ENCODE results near the gene CDIP1. TPM values are rescaled to one million over a fixed set of nuclear protein-coding genes. Genes with fewer than 3 reads are reported as not detected.

The CDIP1 gene
- total and polyA plus RNA-seq, 10 of the 15 experiments (the other 5 are each of a cell fraction or from before 2014, with no cell fraction given) = 6.1 to 32.4 (median 13.6) TPM

DNA sequence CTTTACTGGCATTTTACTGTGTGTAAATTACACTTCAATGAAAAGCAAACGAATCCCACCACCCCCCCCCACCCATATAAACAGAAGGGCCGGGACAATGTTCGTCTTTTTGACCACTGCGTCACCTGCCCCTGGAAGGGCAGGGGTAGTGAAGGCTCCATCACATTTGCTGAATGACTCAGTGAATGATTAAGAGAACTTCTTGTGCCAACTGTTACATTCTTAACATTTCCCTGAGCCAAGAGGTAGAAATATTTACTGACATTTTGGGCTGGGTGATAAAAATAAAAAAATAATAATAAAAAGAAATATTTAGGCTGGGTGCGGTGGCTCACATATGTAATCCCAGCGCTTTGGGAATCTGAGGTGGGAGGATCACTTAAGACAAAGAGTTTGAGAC lies 41.7 kb upstream of the CDIP1 start (continued):
- TF ChIP-seq, protein P1, sequence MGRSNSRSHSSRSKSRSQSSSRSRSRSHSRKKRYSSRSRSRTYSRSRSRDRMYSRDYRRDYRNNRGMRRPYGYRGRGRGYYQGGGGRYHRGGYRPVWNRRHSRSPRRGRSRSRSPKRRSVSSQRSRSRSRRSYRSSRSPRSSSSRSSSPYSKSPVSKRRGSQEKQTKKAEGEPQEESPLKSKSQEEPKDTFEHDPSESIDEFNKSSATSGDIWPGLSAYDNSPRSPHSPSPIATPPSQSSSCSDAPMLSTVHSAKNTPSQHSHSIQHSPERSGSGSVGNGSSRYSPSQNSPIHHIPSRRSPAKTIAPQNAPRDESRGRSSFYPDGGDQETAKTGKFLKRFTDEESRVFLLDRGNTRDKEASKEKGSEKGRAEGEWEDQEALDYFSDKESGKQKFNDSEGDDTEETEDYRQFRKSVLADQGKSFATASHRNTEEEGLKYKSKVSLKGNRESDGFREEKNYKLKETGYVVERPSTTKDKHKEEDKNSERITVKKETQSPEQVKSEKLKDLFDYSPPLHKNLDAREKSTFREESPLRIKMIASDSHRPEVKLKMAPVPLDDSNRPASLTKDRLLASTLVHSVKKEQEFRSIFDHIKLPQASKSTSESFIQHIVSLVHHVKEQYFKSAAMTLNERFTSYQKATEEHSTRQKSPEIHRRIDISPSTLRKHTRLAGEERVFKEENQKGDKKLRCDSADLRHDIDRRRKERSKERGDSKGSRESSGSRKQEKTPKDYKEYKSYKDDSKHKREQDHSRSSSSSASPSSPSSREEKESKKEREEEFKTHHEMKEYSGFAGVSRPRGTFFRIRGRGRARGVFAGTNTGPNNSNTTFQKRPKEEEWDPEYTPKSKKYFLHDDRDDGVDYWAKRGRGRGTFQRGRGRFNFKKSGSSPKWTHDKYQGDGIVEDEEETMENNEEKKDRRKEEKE (IDR thresholded peaks at IDR 0.05) = no peak
- TF ChIP-seq, protein P2, sequence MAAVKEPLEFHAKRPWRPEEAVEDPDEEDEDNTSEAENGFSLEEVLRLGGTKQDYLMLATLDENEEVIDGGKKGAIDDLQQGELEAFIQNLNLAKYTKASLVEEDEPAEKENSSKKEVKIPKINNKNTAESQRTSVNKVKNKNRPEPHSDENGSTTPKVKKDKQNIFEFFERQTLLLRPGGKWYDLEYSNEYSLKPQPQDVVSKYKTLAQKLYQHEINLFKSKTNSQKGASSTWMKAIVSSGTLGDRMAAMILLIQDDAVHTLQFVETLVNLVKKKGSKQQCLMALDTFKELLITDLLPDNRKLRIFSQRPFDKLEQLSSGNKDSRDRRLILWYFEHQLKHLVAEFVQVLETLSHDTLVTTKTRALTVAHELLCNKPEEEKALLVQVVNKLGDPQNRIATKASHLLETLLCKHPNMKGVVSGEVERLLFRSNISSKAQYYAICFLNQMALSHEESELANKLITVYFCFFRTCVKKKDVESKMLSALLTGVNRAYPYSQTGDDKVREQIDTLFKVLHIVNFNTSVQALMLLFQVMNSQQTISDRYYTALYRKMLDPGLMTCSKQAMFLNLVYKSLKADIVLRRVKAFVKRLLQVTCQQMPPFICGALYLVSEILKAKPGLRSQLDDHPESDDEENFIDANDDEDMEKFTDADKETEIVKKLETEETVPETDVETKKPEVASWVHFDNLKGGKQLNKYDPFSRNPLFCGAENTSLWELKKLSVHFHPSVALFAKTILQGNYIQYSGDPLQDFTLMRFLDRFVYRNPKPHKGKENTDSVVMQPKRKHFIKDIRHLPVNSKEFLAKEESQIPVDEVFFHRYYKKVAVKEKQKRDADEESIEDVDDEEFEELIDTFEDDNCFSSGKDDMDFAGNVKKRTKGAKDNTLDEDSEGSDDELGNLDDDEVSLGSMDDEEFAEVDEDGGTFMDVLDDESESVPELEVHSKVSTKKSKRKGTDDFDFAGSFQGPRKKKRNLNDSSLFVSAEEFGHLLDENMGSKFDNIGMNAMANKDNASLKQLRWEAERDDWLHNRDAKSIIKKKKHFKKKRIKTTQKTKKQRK (IDR thresholded peaks at IDR 0.05; ENCODE audit: low read depth, low read length) = no peak
- TF ChIP-seq, protein P3, sequence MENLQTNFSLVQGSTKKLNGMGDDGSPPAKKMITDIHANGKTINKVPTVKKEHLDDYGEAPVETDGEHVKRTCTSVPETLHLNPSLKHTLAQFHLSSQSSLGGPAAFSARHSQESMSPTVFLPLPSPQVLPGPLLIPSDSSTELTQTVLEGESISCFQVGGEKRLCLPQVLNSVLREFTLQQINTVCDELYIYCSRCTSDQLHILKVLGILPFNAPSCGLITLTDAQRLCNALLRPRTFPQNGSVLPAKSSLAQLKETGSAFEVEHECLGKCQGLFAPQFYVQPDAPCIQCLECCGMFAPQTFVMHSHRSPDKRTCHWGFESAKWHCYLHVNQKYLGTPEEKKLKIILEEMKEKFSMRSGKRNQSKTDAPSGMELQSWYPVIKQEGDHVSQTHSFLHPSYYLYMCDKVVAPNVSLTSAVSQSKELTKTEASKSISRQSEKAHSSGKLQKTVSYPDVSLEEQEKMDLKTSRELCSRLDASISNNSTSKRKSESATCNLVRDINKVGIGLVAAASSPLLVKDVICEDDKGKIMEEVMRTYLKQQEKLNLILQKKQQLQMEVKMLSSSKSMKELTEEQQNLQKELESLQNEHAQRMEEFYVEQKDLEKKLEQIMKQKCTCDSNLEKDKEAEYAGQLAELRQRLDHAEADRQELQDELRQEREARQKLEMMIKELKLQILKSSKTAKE (IDR thresholded peaks at IDR 0.05; ENCODE audit: low read depth, poor library complexity, severe bottlenecking) = no peak
- TF ChIP-seq, protein P4, sequence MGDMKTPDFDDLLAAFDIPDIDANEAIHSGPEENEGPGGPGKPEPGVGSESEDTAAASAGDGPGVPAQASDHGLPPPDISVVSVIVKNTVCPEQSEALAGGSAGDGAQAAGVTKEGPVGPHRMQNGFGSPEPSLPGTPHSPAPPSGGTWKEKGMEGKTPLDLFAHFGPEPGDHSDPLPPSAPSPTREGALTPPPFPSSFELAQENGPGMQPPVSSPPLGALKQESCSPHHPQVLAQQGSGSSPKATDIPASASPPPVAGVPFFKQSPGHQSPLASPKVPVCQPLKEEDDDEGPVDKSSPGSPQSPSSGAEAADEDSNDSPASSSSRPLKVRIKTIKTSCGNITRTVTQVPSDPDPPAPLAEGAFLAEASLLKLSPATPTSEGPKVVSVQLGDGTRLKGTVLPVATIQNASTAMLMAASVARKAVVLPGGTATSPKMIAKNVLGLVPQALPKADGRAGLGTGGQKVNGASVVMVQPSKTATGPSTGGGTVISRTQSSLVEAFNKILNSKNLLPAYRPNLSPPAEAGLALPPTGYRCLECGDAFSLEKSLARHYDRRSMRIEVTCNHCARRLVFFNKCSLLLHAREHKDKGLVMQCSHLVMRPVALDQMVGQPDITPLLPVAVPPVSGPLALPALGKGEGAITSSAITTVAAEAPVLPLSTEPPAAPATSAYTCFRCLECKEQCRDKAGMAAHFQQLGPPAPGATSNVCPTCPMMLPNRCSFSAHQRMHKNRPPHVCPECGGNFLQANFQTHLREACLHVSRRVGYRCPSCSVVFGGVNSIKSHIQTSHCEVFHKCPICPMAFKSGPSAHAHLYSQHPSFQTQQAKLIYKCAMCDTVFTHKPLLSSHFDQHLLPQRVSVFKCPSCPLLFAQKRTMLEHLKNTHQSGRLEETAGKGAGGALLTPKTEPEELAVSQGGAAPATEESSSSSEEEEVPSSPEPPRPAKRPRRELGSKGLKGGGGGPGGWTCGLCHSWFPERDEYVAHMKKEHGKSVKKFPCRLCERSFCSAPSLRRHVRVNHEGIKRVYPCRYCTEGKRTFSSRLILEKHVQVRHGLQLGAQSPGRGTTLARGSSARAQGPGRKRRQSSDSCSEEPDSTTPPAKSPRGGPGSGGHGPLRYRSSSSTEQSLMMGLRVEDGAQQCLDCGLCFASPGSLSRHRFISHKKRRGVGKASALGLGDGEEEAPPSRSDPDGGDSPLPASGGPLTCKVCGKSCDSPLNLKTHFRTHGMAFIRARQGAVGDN (IDR thresholded peaks at IDR 0.05) = no peak
- TF ChIP-seq, protein P5, sequence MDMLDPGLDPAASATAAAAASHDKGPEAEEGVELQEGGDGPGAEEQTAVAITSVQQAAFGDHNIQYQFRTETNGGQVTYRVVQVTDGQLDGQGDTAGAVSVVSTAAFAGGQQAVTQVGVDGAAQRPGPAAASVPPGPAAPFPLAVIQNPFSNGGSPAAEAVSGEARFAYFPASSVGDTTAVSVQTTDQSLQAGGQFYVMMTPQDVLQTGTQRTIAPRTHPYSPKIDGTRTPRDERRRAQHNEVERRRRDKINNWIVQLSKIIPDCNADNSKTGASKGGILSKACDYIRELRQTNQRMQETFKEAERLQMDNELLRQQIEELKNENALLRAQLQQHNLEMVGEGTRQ (IDR thresholded peaks at IDR 0.05; ENCODE audit: borderline replicate concordance, low read depth, low read length) = no peak
- TF ChIP-seq RAD21 (IDR thresholded peaks at IDR 0.05; ENCODE audit: insufficient read depth, low read depth, low read length) = no peak

Measured in GM12878 (cell line).